ENCODE results near the gene PLA2G6. TPM values are rescaled to one million over a fixed set of nuclear protein-coding genes. Genes with fewer than 3 reads are reported as not detected.

Gene PLA2G6
- total RNA-seq, 1 donor from 2014 or later: 22.5 TPM

DNA sequence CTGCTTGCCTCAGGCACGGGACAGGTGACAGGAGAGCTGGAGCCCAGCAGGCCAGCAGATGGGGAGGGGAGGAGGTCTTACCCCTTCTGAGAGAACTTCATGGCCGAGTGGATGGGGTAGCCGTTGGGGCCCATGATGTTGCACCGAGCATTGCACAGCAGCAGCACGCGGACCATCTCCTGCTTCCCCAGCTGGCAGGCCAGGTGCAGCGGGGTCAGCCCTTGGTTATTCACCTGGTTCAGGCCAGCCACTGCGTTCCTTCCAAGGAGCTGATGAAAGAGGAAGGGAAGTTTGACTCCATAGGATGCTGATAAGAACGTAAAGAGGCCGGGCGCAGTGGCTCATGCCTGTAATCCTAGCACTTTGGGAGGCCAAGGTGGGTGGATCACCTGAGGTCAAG lies 41.7 kb downstream of the PLA2G6 start:
- no peak overlapping the region for H3K27ac Mint-ChIP-seq (ENCODE audit: unreplicated experiment)
- H3K4me1 Mint-ChIP-seq (ENCODE audit: unreplicated experiment): peaks cover 10% of the 10 kb centered on the region
- no peaks in the 10 kb centered on the region for H3K9me3 Mint-ChIP-seq (ENCODE audit: unreplicated experiment)
- H3K27me3 Mint-ChIP-seq (ENCODE audit: unreplicated experiment): peaks cover under 1% of the 10 kb centered on the region
- H3K36me3 Mint-ChIP-seq (ENCODE audit: low read depth, unreplicated experiment): peaks cover 7% of the 10 kb centered on the region
- no peak overlapping the region for H3K4me3 Mint-ChIP-seq (ENCODE audit: unreplicated experiment)
- TF ChIP-seq, protein P1, sequence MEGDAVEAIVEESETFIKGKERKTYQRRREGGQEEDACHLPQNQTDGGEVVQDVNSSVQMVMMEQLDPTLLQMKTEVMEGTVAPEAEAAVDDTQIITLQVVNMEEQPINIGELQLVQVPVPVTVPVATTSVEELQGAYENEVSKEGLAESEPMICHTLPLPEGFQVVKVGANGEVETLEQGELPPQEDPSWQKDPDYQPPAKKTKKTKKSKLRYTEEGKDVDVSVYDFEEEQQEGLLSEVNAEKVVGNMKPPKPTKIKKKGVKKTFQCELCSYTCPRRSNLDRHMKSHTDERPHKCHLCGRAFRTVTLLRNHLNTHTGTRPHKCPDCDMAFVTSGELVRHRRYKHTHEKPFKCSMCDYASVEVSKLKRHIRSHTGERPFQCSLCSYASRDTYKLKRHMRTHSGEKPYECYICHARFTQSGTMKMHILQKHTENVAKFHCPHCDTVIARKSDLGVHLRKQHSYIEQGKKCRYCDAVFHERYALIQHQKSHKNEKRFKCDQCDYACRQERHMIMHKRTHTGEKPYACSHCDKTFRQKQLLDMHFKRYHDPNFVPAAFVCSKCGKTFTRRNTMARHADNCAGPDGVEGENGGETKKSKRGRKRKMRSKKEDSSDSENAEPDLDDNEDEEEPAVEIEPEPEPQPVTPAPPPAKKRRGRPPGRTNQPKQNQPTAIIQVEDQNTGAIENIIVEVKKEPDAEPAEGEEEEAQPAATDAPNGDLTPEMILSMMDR (IDR thresholded peaks at IDR 0.05; ENCODE audit: unreplicated experiment): no peak
- no peak for DNase-seq (ENCODE audit: low spot score)

DNA sequence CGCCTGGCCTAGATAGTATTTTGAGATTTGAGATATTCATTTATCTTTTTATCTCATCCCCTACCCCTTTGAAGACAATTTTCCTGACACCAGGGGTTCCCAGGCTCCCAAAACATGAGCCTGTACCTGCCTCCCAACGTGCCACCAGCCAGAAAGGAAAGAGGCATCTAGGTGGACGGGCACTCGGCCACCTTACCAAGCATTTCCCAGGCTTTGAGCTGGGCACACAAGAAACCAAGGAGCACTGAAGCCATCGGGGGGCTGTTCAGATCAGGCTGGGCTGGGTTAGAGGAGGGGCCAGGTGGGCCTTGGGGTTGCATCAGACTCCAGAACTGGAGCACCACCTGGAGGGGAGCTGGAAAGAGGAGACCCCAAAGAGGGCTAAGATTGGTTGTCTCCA lies 42.7 kb downstream of the PLA2G6 start:
- no peak for DNase-seq (ENCODE audit: low spot score)
- Mint-ChIP-seq H3K4me1 (ENCODE audit: unreplicated experiment) (peaks cover 10% of the 10 kb centered on the region), H3K9me3 (ENCODE audit: unreplicated experiment) (no peaks in the 10 kb centered on the region), H3K27me3 (ENCODE audit: unreplicated experiment) (peaks cover 2% of the 10 kb centered on the region), H3K36me3 (ENCODE audit: low read depth, unreplicated experiment) (peaks cover 13% of the 10 kb centered on the region), H3K4me3 (ENCODE audit: unreplicated experiment) (no peak overlapping the region), H3K27ac (ENCODE audit: unreplicated experiment) (no peak overlapping the region)
- TF ChIP-seq, protein P1 (IDR thresholded peaks at IDR 0.05; ENCODE audit: unreplicated experiment): no peak

DNA sequence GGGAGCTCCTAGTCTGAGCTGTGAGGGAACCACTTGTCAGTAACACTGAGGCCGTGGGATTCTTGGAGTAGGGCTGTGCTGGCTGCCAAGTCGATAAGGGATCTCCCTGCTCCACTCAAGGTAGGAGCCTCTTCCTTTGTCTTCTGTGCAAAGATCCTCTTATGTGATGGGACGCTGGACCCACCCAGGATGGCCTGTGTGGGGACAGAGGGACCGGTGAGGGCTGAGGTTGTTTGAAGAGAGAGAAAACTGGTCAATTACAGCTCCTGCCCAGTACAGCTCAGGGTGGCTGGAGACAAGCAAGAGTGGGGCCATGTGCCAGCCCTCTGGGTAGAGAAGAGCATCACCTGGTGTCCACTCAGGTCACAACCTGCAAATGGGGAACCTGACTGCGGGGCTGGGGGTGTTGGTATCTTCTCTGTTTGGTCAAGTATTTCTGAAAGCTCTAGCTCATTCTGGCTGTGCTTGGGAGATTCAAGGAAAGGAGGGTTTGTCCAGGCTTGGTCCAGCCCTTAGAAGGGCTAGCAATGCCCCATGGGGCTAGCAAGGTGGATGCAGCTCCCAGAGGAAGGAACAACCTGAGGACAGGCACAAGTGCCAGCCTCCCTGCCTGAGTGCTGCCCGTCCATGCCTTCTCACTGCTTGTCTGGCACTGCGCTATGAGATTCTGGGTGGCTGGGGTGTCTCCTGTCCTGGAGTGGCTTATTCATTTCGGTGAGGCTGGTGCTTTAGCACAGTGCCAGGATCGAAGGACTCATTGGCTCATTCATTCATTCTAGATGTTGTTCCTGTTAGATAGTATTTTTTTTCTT lies 43.5 kb downstream of the PLA2G6 start:
- H3K4me3 Mint-ChIP-seq (ENCODE audit: unreplicated experiment): no peak overlapping the region
- no peaks in the 10 kb centered on the region for H3K9me3 Mint-ChIP-seq (ENCODE audit: unreplicated experiment)
- TF ChIP-seq, protein P1 (IDR thresholded peaks at IDR 0.05; ENCODE audit: unreplicated experiment): no peak
- peaks cover 15% of the 10 kb centered on the region for H3K36me3 Mint-ChIP-seq (ENCODE audit: low read depth, unreplicated experiment)
- no peak for DNase-seq (ENCODE audit: low spot score)
- H3K4me1 Mint-ChIP-seq (ENCODE audit: unreplicated experiment): peaks cover 6% of the 10 kb centered on the region
- peaks cover 2% of the 10 kb centered on the region for H3K27me3 Mint-ChIP-seq (ENCODE audit: unreplicated experiment)
- H3K27ac Mint-ChIP-seq (ENCODE audit: unreplicated experiment): no peak overlapping the region

DNA sequence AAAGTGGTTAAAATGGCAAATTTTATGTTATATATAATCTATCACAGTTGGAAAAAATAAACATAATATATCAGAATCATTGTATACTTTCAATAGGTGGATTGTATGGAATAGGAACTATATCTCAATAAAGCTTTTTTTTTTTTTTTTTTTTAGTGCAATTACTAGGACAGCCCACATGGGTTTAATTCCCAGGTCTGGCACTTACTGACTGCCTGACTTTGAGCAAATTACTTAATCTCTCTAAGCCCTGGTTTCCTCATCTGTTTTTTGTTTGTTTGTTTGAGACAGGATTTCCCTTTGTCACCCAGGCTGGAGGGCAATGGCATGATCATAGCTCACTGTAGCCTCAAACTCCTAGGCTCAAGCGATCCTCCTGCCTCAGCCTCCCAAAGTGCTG lies 45.0 kb downstream of the PLA2G6 start:
- DNase-seq (ENCODE audit: low spot score): no peak

More for the DNA sequence above, 45.0 kb downstream of the PLA2G6 start:
- Mint-ChIP-seq H3K36me3 (ENCODE audit: low read depth, unreplicated experiment) (peaks cover 21% of the 10 kb centered on the region), H3K4me1 (ENCODE audit: unreplicated experiment) (peaks cover 6% of the 10 kb centered on the region), H3K27me3 (ENCODE audit: unreplicated experiment) (peaks cover 2% of the 10 kb centered on the region), H3K4me3 (ENCODE audit: unreplicated experiment) (no peak overlapping the region), H3K27ac (ENCODE audit: unreplicated experiment) (no peak overlapping the region), H3K9me3 (ENCODE audit: unreplicated experiment) (no peaks in the 10 kb centered on the region)
- TF ChIP-seq, protein P1 (IDR thresholded peaks at IDR 0.05; ENCODE audit: unreplicated experiment): peak; percentile 11
